ENCODE data around the gene PLEKHH1.

DNA sequence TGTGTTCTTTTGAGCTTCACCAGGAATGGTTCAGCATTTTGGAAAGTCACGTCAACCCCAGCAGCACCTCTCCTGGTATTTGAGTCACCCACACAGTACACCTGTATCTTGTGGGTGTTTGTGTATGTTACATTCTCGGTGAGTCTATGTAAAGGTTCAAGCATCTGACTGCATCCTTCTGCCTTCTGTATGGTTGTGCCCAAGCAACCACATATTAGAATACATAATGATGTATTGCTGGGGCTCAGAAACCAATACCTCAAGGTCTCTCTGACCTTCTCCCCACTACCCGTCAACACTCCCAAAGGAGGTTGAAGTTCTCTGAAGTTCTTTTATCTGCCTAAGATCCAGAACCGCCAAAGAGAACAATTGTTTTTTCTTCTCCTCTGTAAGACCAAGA lies 35.4 kb upstream of the PLEKHH1 start:
- TF ChIP-seq RAD21 (IDR thresholded peaks at IDR 0.05): no peak
- no peak for TF ChIP-seq EGR1 (IDR thresholded peaks at IDR 0.05; ENCODE audit: low read depth in 2 of 2)
- TF ChIP-seq, protein P1, sequence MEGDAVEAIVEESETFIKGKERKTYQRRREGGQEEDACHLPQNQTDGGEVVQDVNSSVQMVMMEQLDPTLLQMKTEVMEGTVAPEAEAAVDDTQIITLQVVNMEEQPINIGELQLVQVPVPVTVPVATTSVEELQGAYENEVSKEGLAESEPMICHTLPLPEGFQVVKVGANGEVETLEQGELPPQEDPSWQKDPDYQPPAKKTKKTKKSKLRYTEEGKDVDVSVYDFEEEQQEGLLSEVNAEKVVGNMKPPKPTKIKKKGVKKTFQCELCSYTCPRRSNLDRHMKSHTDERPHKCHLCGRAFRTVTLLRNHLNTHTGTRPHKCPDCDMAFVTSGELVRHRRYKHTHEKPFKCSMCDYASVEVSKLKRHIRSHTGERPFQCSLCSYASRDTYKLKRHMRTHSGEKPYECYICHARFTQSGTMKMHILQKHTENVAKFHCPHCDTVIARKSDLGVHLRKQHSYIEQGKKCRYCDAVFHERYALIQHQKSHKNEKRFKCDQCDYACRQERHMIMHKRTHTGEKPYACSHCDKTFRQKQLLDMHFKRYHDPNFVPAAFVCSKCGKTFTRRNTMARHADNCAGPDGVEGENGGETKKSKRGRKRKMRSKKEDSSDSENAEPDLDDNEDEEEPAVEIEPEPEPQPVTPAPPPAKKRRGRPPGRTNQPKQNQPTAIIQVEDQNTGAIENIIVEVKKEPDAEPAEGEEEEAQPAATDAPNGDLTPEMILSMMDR (IDR thresholded peaks at IDR 0.05; ENCODE audit: low read depth, low read length, missing input control): no peak
- no peak for TF ChIP-seq YY1 (IDR thresholded peaks at IDR 0.05)

Measured in liver (tissue), 3 donors.